GM12892 (cell line): Measurements from ENCODE around the gene EOMES.

Source experiments
- DNase-seq: peaks from one replicate; pipeline ENCODE4 v3.0.0; 2011; ENCODE audit not compliant: insufficient read length
- FAIRE-seq: peaks from 2 replicates; lab custom pipeline; 2011; peaks lifted over from hg19 to GRCh38; lab: Jason Lieb, UNC
- POLR2A ChIP-seq: IDR thresholded peaks from 2 replicates; pipeline ENCODE4 v1.6.1; 2011; ENCODE audit warnings: low read depth, low read length, control low read depth
- POLR2AphosphoS5 ChIP-seq: IDR thresholded peaks from 2 replicates; pipeline ENCODE4 v1.6.1; 2011; ENCODE audit warnings: low read depth, low read length, control low read depth
- TAF1 ChIP-seq: IDR thresholded peaks from 2 replicates; pipeline ENCODE4 v1.6.1; 2011; ENCODE audit warnings: low read depth, mild to moderate bottlenecking, control low read depth, low read length, borderline replicate concordance

Gene EOMES

GRCh38 chr3:27686642-27687041 lies 35.5 kb downstream of the EOMES start:
- no peak for TF ChIP-seq POLR2A
- no peak for TF ChIP-seq TAF1
- TF ChIP-seq POLR2AphosphoS5 = no peak
- FAIRE-seq (no peak), DNase-seq (no peak)

GRCh38 chr3:27685474-27685873 lies 36.6 kb downstream of the EOMES start:
- TF ChIP-seq TAF1 (no peak), POLR2AphosphoS5 (no peak)
- DNase-seq (no peak), FAIRE-seq (no peak)

GRCh38 chr3:27684302-27684701 lies 37.8 kb downstream of the EOMES start:
- FAIRE-seq = no peak
- TF ChIP-seq POLR2A (no peak), POLR2AphosphoS5 (no peak), TAF1 (no peak)
- DNase-seq = no peak

- TF ChIP-seq POLR2A (no peak), POLR2AphosphoS5 (no peak), TAF1 (no peak)
- FAIRE-seq = peak; percentile 61
- peak; percentile 14 for DNase-seq
Observed at GRCh38 chr3:27681249-27681748, 40.8 kb downstream of the EOMES start.

GRCh38 chr3:27680517-27681246 lies 41.4 kb downstream of the EOMES start:
- TF ChIP-seq TAF1 = no peak
- TF ChIP-seq POLR2A = no peak
- TF ChIP-seq POLR2AphosphoS5 = no peak
- FAIRE-seq (no peak), DNase-seq (no peak)

GRCh38 chr3:27679691-27680090 lies 42.4 kb downstream of the EOMES start:
- FAIRE-seq = no peak

GRCh38 chr3:27678234-27678633 lies 43.9 kb downstream of the EOMES start:
- TF ChIP-seq POLR2A (no peak), POLR2AphosphoS5 (no peak), TAF1 (no peak)
- DNase-seq = no peak
- no peak for FAIRE-seq

More at GRCh38 chr3:27679691-27680090, 42.4 kb downstream of the EOMES start:
- no peak for DNase-seq
- no peak for TF ChIP-seq TAF1
- no peak for TF ChIP-seq POLR2AphosphoS5
- TF ChIP-seq POLR2A = no peak

GRCh38 chr3:27677565-27677964 lies 44.6 kb downstream of the EOMES start:
- DNase-seq (no peak), FAIRE-seq (no peak)
- TF ChIP-seq POLR2AphosphoS5 = no peak
- TF ChIP-seq POLR2A = no peak
- TF ChIP-seq TAF1 = no peak

- no peak for FAIRE-seq
- TF ChIP-seq TAF1 (no peak), POLR2AphosphoS5 (no peak), POLR2A (no peak)
- DNase-seq = no peak
Observed at GRCh38 chr3:27675287-27675686, 46.8 kb downstream of the EOMES start.

GRCh38 chr3:27673701-27674100 lies 48.4 kb downstream of the EOMES start:
- no peak for TF ChIP-seq POLR2A
- TF ChIP-seq POLR2AphosphoS5 = no peak
- TF ChIP-seq TAF1 = no peak
- DNase-seq (no peak), FAIRE-seq (no peak)

GRCh38 chr3:27671101-27671500 lies 51.0 kb downstream of the EOMES start:
- TF ChIP-seq POLR2A (no peak), POLR2AphosphoS5 (no peak), TAF1 (no peak)
- FAIRE-seq (no peak), DNase-seq (no peak)

- FAIRE-seq = no peak
- TF ChIP-seq POLR2A (no peak), POLR2AphosphoS5 (no peak), TAF1 (no peak)
- DNase-seq = no peak
Observed at GRCh38 chr3:27670619-27671018, 51.5 kb downstream of the EOMES start.
